ENCODE data around the gene TTC21A.

The TTC21A gene

DNA sequence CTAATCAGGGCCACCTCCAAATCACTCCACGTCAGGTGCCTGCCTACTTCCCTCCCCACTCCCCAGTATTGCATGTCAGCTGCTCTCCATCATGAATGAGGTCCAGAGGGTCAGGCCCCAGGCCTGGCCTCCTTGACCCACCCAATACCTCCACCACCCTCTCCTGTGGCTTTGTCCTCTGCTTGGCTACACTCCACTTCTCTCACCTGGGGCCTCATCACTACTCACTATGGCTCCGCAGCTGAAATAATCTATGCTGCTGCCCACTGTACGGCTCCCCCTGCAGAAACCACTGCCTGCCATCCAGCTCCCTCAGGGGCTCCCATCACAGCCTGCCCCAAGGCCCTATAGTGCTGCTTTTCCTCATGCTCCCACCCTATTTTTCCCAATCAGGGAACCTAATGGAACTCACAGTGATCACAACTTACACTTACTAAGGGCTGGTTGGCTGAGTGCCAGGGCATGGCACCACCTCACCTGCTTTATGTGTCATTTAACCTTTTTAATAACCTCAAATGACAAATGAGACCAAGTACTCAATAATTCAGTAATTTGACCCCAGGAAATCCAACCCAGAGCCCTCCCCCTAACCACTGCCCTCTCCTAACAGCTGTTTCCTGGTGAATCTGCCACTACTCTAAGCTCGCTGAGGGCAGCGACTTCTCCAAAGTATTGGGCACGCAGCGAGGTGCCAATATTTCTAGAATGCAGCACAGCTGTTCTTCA lies 2.4 kb upstream of the TTC21A start:
- Histone ChIP-seq H2AFZ (ENCODE audit: low read length) (no peak overlapping the region), H3K4me1 (ENCODE audit: low read length) (peaks cover 29% of the 10 kb centered on the region), H3K4me2 (ENCODE audit: low read depth, low read length) (no peak overlapping the region), H3F3A (ENCODE audit: insufficient read depth, low read length) (peaks cover 12% of the 10 kb centered on the region), H3K36me3 (replicated peaks; ENCODE audit: insufficient read depth, low read length) (no peaks in the 10 kb centered on the region), H3K27me3 (replicated peaks; ENCODE audit: insufficient read depth, low read length) (no peaks in the 10 kb centered on the region), H3K9me3 (replicated peaks; ENCODE audit: insufficient read depth, low read length) (no peaks in the 10 kb centered on the region), H3K79me2 (ENCODE audit: low read length) (peaks cover 50% of the 10 kb centered on the region), H4K20me1 (ENCODE audit: insufficient read depth, low read length) (no peaks in the 10 kb centered on the region), H3K9me2 (replicated peaks; ENCODE audit: insufficient read depth, low read length) (no peaks in the 10 kb centered on the region), H3K9ac (ENCODE audit: low read length) (no peak overlapping the region), H3K27ac (ENCODE audit: low read length) (no peak overlapping the region), H3K4me3 (ENCODE audit: low read length) (no peak overlapping the region)
- no peak for DNase-seq
- no peak for TF ChIP-seq EZH2 (optimal IDR thresholded peaks at IDR 0.05; ENCODE audit: low read depth, low read length)
- TF ChIP-seq, protein P1, sequence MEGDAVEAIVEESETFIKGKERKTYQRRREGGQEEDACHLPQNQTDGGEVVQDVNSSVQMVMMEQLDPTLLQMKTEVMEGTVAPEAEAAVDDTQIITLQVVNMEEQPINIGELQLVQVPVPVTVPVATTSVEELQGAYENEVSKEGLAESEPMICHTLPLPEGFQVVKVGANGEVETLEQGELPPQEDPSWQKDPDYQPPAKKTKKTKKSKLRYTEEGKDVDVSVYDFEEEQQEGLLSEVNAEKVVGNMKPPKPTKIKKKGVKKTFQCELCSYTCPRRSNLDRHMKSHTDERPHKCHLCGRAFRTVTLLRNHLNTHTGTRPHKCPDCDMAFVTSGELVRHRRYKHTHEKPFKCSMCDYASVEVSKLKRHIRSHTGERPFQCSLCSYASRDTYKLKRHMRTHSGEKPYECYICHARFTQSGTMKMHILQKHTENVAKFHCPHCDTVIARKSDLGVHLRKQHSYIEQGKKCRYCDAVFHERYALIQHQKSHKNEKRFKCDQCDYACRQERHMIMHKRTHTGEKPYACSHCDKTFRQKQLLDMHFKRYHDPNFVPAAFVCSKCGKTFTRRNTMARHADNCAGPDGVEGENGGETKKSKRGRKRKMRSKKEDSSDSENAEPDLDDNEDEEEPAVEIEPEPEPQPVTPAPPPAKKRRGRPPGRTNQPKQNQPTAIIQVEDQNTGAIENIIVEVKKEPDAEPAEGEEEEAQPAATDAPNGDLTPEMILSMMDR (IDR thresholded peaks at IDR 0.05; ENCODE audit: low read length): no peak
- no peak for TF ChIP-seq EZH2phosphoT487 (IDR thresholded peaks at IDR 0.05; ENCODE audit: low read length)

DNA sequence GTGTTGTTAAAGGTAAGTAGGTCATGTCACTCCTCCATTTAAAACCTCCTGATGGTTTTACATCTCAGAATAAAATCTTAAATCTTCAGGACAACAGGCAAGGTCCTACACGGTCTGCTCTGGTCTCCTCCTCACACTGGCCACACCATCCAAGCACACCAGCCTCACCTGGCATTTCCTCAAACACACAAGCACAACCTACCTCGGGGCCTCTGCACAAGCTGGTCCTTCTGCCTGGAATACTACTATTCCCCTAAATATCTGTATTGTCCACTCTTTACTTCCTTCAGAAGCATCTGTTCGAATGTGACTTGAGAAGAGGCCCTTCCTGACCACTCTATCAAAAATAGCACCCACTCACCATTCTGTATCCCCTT lies 1.8 kb upstream of the TTC21A start:
- no peak for DNase-seq
- Histone ChIP-seq H3K4me1 (ENCODE audit: low read length) (peaks cover 29% of the 10 kb centered on the region), H4K20me1 (ENCODE audit: insufficient read depth, low read length) (no peaks in the 10 kb centered on the region), H3K4me3 (ENCODE audit: low read length) (peak overlapping the region; percentile 99; the same call in 1 of the 2 replicates), H3K36me3 (replicated peaks; ENCODE audit: insufficient read depth, low read length) (no peaks in the 10 kb centered on the region), H2AFZ (ENCODE audit: low read length) (no peak overlapping the region), H3K27me3 (replicated peaks; ENCODE audit: insufficient read depth, low read length) (no peaks in the 10 kb centered on the region), H3K79me2 (ENCODE audit: low read length) (peaks cover 49% of the 10 kb centered on the region), H3K9ac (ENCODE audit: low read length) (no peak overlapping the region), H3F3A (ENCODE audit: insufficient read depth, low read length) (peaks cover 12% of the 10 kb centered on the region), H3K4me2 (ENCODE audit: low read depth, low read length) (peak overlapping the region; percentile 90; the same call in 1 of the 2 replicates), H3K9me3 (replicated peaks; ENCODE audit: insufficient read depth, low read length) (no peaks in the 10 kb centered on the region), H3K9me2 (replicated peaks; ENCODE audit: insufficient read depth, low read length) (no peaks in the 10 kb centered on the region), H3K27ac (ENCODE audit: low read length) (no peak overlapping the region)
- TF ChIP-seq, protein P1 (IDR thresholded peaks at IDR 0.05; ENCODE audit: low read length): no peak
- TF ChIP-seq EZH2phosphoT487 (IDR thresholded peaks at IDR 0.05; ENCODE audit: low read length): no peak

DNA sequence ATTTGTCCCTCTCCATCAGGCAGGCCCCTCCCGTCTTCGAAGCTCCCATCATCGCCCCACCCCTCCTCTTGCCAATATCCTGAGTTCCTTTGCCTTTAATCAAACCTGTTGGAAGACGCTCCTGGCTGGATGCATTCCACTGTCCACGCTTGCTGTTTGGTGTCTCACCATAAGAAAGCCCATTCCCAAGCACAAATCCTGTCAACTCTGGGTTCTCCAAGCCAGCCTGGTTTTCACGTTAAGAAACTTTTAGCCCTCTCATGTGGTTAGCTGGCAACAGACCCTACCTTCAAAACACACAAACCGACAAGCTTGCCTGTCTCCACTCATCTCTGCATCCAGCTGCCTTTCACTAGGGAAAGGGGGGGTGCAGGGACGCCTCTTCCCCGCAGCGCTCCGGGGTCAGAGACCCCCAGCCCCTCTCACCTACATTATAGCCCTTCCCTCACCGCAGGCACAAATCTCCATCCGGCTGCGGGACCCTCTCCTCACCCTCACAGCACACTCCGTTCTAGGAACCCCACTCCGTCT lies 1.1 kb upstream of the TTC21A start:
- Histone ChIP-seq H3K4me1 (ENCODE audit: low read length) (peaks cover 29% of the 10 kb centered on the region), H3K27ac (ENCODE audit: low read length) (no peak overlapping the region), H3K79me2 (ENCODE audit: low read length) (peaks cover 45% of the 10 kb centered on the region), H3F3A (ENCODE audit: insufficient read depth, low read length) (peaks cover 12% of the 10 kb centered on the region), H3K4me2 (ENCODE audit: low read depth, low read length) (peak overlapping the region; percentile 90), H3K9ac (ENCODE audit: low read length) (peak overlapping the region; percentile 86; the same call in 1 of the 2 replicates), H4K20me1 (ENCODE audit: insufficient read depth, low read length) (no peaks in the 10 kb centered on the region), H3K9me3 (replicated peaks; ENCODE audit: insufficient read depth, low read length) (no peaks in the 10 kb centered on the region), H3K27me3 (replicated peaks; ENCODE audit: insufficient read depth, low read length) (no peaks in the 10 kb centered on the region), H3K4me3 (ENCODE audit: low read length) (peak overlapping the region; percentile 99), H3K9me2 (replicated peaks; ENCODE audit: insufficient read depth, low read length) (no peaks in the 10 kb centered on the region), H3K36me3 (replicated peaks; ENCODE audit: insufficient read depth, low read length) (no peaks in the 10 kb centered on the region), H2AFZ (ENCODE audit: low read length) (peak overlapping the region; percentile 93)
- no peak for DNase-seq
- TF ChIP-seq, protein P1 (IDR thresholded peaks at IDR 0.05; ENCODE audit: low read length): no peak
- TF ChIP-seq EZH2phosphoT487 (IDR thresholded peaks at IDR 0.05; ENCODE audit: low read length) (no peak), EZH2 (optimal IDR thresholded peaks at IDR 0.05; ENCODE audit: low read depth, low read length) (no peak)
